Keratinocyte (primary cell): ENCODE data around the gene LRWD1.

Experiments used
- CTCF ChIP-seq, 3 experiments: IDR thresholded peaks in 1 of 3; conservative IDR thresholded peaks in 1 of 3; optimal IDR thresholded peaks in 1 of 3; 2 replicates in 2 of 3; 3 replicates in 1 of 3; pipeline versions ENCODE3 to v1.5.1; 2011; ENCODE audit warnings: low read length in 3 of 3, mild to moderate bottlenecking in 3 of 3, moderate library complexity in 2 of 3, control low read depth in 1 of 3, inconsistent platforms in 1 of 3; ENCODE audit not compliant: insufficient read depth in 2 of 3; ENCODE audit errors: extremely low read depth in 1 of 3
- EZH2 ChIP-seq: IDR thresholded peaks from one replicate; pipeline ENCODE4 v1.6.1; 2012; ENCODE audit warnings: inconsistent platforms, mild to moderate bottlenecking, low read length, moderate library complexity

GRCh38 chr7:102447311-102447710 lies 17.5 kb upstream of the LRWD1 start:
- TF ChIP-seq CTCF (optimal IDR thresholded peaks at IDR 0.05 in 1 of 3, IDR thresholded peaks at IDR 0.05 in 1 of 3, conservative IDR thresholded peaks at IDR 0.05 in 1 of 3; ENCODE audit: extremely low read depth in 1 of 3, insufficient read depth in 2 of 3, low read length in 3 of 3), result no peak
- TF ChIP-seq EZH2, result no peak
